OCI-LY7 (cell line): ENCODE measurements around the gene SLC7A11.

Source experiments
- EZH2phosphoT487 ChIP-seq: fragments of 200-600 bp; sonication (generic); IDR thresholded peaks from 2 replicates; pipeline ENCODE4 v1.6.1; 2018; ENCODE audit warnings: low read depth, borderline replicate concordance, mild to moderate bottlenecking, mixed run types, antibody characterized with exemption, low read length, moderate library complexity, mixed read lengths
- TF ChIP-seq, protein P1 (sequence below): fragments of 200-600 bp; sonication (generic); conservative IDR thresholded peaks from 2 replicates; pipeline ENCODE4 v1.5.1; 2014; ENCODE audit warnings: mild to moderate bottlenecking, antibody characterized with exemption, low read length, moderate library complexity, mixed read lengths

DNA sequence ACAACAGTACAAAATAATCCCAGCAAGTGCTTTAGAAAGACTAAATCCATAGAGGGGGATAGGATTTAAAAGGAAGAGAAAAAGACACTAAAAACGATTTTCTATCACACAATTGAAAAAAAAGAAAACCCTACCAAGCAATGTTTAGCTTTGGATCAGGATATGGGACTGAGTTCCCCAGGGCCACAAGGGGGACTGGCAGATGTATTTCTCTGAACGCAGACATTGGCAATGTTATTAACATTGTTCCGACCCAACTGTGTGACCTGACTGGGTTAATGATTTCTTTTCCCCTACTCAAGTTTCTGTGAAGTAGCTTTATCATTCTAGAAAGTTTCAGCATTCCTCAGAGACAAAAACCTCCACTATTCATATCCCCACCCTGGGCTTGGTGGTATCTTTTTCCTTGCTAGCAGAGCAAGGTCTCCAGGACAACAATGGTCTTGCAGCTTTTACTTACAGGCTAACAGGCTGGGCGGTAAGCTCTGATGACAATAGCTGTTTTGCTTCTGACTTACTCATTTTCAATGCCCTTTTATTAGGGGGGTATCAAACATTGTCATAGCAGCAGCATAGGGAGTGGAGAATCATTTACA lies 25.8 kb downstream of the SLC7A11 start:
- TF ChIP-seq, protein P1, sequence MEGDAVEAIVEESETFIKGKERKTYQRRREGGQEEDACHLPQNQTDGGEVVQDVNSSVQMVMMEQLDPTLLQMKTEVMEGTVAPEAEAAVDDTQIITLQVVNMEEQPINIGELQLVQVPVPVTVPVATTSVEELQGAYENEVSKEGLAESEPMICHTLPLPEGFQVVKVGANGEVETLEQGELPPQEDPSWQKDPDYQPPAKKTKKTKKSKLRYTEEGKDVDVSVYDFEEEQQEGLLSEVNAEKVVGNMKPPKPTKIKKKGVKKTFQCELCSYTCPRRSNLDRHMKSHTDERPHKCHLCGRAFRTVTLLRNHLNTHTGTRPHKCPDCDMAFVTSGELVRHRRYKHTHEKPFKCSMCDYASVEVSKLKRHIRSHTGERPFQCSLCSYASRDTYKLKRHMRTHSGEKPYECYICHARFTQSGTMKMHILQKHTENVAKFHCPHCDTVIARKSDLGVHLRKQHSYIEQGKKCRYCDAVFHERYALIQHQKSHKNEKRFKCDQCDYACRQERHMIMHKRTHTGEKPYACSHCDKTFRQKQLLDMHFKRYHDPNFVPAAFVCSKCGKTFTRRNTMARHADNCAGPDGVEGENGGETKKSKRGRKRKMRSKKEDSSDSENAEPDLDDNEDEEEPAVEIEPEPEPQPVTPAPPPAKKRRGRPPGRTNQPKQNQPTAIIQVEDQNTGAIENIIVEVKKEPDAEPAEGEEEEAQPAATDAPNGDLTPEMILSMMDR = no peak
- no peak for TF ChIP-seq EZH2phosphoT487
